Endothelial cell of umbilical vein (primary cell): ENCODE data around the gene ABTB2. TPM values are rescaled to one million over a fixed set of nuclear protein-coding genes. Genes with fewer than 3 reads are reported as not detected.

Experiments used
- BruUV-seq: library from RNA; stranded (reverse); fragments of 400-500 nt; replicated peaks from 2 replicates; lab custom pipeline; 2021; lab: Mats Ljungman, UMichigan
- CTCF ChIA-PET: fragments of 300-600, 350-600 bp; sonication (Branson Sonifier 250); formaldehyde crosslinking; loops from one replicate; lab custom pipeline; 2021; ENCODE audit warnings: antibody characterized with exemption, inconsistent platforms; lab: Charles Lee
- POLR2A ChIA-PET: fragments of 300-600, 350-600 bp; sonication (Branson Sonifier 250); formaldehyde crosslinking; loops from one replicate; lab custom pipeline; 2021; ENCODE audit warnings: antibody characterized with exemption, inconsistent platforms; lab: Charles Lee
- DNase-seq: peaks from one replicate; pipeline ENCODE4 v3.0.0-alpha.2; 2011; ENCODE audit warnings: low read depth, low spot score
- FAIRE-seq: peaks from 2 replicates; lab custom pipeline; 2011; peaks lifted over from hg19 to GRCh38; lab: Jason Lieb, UNC
- H2AFZ ChIP-seq: 2 replicates; pipeline ENCODE4 v1.6.0; 2012; ENCODE audit warnings: low read depth, low read length, control low read depth, inconsistent platforms
- H3K27ac ChIP-seq: 2 replicates; pipeline ENCODE4 v1.5.1; 2011; ENCODE audit warnings: low read depth, mild to moderate bottlenecking, control low read depth, low read length, moderate library complexity; ENCODE audit not compliant: insufficient read depth
- H3K27me3 ChIP-seq, 2 experiments: 2 replicates each; pipeline versions ENCODE4 v1.6.0 to v1.6.1; 2011; ENCODE audit warnings: low read length in 2 of 2, mixed read lengths in 1 of 2; ENCODE audit not compliant: control insufficient read depth in 2 of 2, insufficient read depth in 2 of 2
- H3K36me3 ChIP-seq, 2 experiments: 2 replicates in 1 of 2; 3 replicates in 1 of 2; pipeline ENCODE4 v1.5.1; 2011; ENCODE audit warnings: low read length in 2 of 2, mild to moderate bottlenecking in 1 of 2, moderate library complexity in 1 of 2; ENCODE audit not compliant: control insufficient read depth in 2 of 2, insufficient read depth in 2 of 2; ENCODE audit errors: extremely low read depth in 1 of 2
- H3K4me1 ChIP-seq: 3 replicates; pipeline ENCODE4 v1.5.1; 2011; ENCODE audit warnings: mild to moderate bottlenecking, low read length; ENCODE audit not compliant: control insufficient read depth, insufficient read depth; ENCODE audit errors: extremely low read depth
- H3K4me2 ChIP-seq: 2 replicates; pipeline ENCODE4 v1.6.1; 2011; ENCODE audit warnings: low read length, control low read depth, mixed read lengths; ENCODE audit not compliant: insufficient read depth
- H3K4me3 ChIP-seq, 3 experiments: fragments of 200-600 bp in 1 of 3; sonication (generic), shearing (Covaris generic) in 1 of 3; replicated peaks in 1 of 3; 2 replicates each; pipeline ENCODE4 v1.5.1; 2011 to 2016; ENCODE audit warnings: control low read depth in 3 of 3, low read length in 3 of 3, mild to moderate bottlenecking in 2 of 3, inconsistent platforms in 1 of 3, low read depth in 1 of 3, moderate library complexity in 1 of 3; ENCODE audit not compliant: insufficient read depth in 1 of 3
- H3K79me2 ChIP-seq: 2 replicates; pipeline ENCODE4 v1.6.0; 2012; ENCODE audit warnings: low read length, inconsistent platforms; ENCODE audit not compliant: control insufficient read depth, insufficient read depth
- H3K9ac ChIP-seq: replicated peaks from 2 replicates; pipeline ENCODE3; 2011; ENCODE audit warnings: low read length, control low read depth; ENCODE audit not compliant: insufficient read depth; ENCODE audit errors: extremely low read depth
- H3K9me1 ChIP-seq: replicated peaks from 3 replicates; pipeline ENCODE4 v1.6.0; 2011; ENCODE audit warnings: mild to moderate bottlenecking, low read length; ENCODE audit not compliant: control insufficient read depth, insufficient read depth; ENCODE audit errors: extremely low read depth
- H3K9me3 ChIP-seq: replicated peaks from 2 replicates; pipeline ENCODE4 v1.5.1; 2012; ENCODE audit warnings: low read length, inconsistent platforms; ENCODE audit not compliant: control insufficient read depth, insufficient read depth
- H4K20me1 ChIP-seq: replicated peaks from 2 replicates; pipeline ENCODE3; 2011; ENCODE audit warnings: mild to moderate bottlenecking, low read length; ENCODE audit not compliant: control insufficient read depth, insufficient read depth; ENCODE audit errors: extremely low read depth
- CTCF ChIP-seq, 2 donors: IDR thresholded peaks; 1 replicate in 1 of 2; 2 replicates in 1 of 2; pipeline ENCODE4 v1.5.1; 2011; ENCODE audit warnings: low read length in 2 of 2, mild to moderate bottlenecking in 2 of 2, moderate library complexity in 2 of 2, control low read depth in 1 of 2, inconsistent platforms in 1 of 2, low read depth in 1 of 2; ENCODE audit not compliant: insufficient read depth in 1 of 2; ENCODE audit errors: extremely low read depth in 1 of 2
- EZH2 ChIP-seq: IDR thresholded peaks from 2 replicates; pipeline ENCODE4 v1.6.1; 2012; ENCODE audit warnings: borderline replicate concordance, low read depth, mild to moderate bottlenecking, moderate library complexity, low read length, inconsistent platforms; ENCODE audit not compliant: severe bottlenecking
- FOS ChIP-seq: IDR thresholded peaks from 2 replicates; pipeline ENCODE4 v1.6.1; 2011; ENCODE audit warnings: mild to moderate bottlenecking, low read length, moderate library complexity, borderline replicate concordance; ENCODE audit not compliant: insufficient read depth
- GATA2 ChIP-seq: IDR thresholded peaks from 2 replicates; pipeline ENCODE4 v1.7.0; 2011; ENCODE audit warnings: low read depth, mild to moderate bottlenecking, moderate library complexity, mixed read lengths, low read length; ENCODE audit not compliant: insufficient read length, insufficient read depth
- JUN ChIP-seq: IDR thresholded peaks from 2 replicates; pipeline ENCODE4 v1.6.1; 2011; ENCODE audit warnings: borderline replicate concordance, low read depth; ENCODE audit not compliant: insufficient read length, insufficient read depth
- MAX ChIP-seq: IDR thresholded peaks from 2 replicates; pipeline ENCODE4 v1.6.1; 2011; ENCODE audit not compliant: insufficient read depth, insufficient read length
- MYC ChIP-seq: IDR thresholded peaks from one replicate; pipeline ENCODE4 v1.6.1; 2011; ENCODE audit warnings: mild to moderate bottlenecking, low read depth, low read length
- POLR2A ChIP-seq: IDR thresholded peaks from 2 replicates; pipeline ENCODE4 v1.6.1; 2012; ENCODE audit warnings: low read depth, mild to moderate bottlenecking, control low read depth, low read length
- POLR2AphosphoS5 ChIP-seq: IDR thresholded peaks from 2 replicates; pipeline ENCODE4 v1.6.1; 2012; ENCODE audit warnings: low read depth, mild to moderate bottlenecking, control low read depth, low read length, moderate library complexity; ENCODE audit not compliant: insufficient read depth
- dilution Hi-C: fragments of 300-500 bp; cut with MboI; formaldehyde crosslinking; loops from one replicate; pipeline ENCODE4 v1.15.0; 2019; ENCODE audit warnings: low sequenced_read_pairs; ENCODE audit not compliant: extremely low pct_ligation_motif_present
- intact Hi-C: fragments of 100-400 bp; cut with micrococcal nuclease; formaldehyde crosslinking; loops from one replicate; pipeline ENCODE4 v1.10.0; 2022
- polyA plus RNA-seq, 4 experiments: library from polyadenylated mRNA; depleted of rRNA in 3 of 4; stranded (reverse) in 3 of 4; unstranded in 1 of 4; fragments of >200 nt; gene quantifications; 2 replicates each; pipeline versions ENCODE4 v1.2.1 to v1.2.3, GENCODE V29; 2011 to 2012; ENCODE audit warnings: missing spikeins in 1 of 4
- total RNA-seq: library from RNA; stranded (reverse); gene quantifications from 2 replicates; pipeline ENCODE4 v1.2.3, GENCODE V29; 2021

ABTB2 gene
- total and polyA plus RNA-seq, 2 donors (not counting 3 experiments of a cell fraction or from before 2014, with no cell fraction given), result 0.11 to 0.14 TPM

- CTCF ChIA-PET, result no interaction called here
- Histone ChIP-seq H3K79me2 (no peaks in the 10 kb centered on the region), H3K4me3 (no peak overlapping the region), H3K27ac (no peak overlapping the region), H3K4me1 (no peaks in the 10 kb centered on the region), H3K27me3 (no peaks in the 10 kb centered on the region), H2AFZ (no peak overlapping the region), H3K9ac (no peak overlapping the region), H3K9me3 (no peaks in the 10 kb centered on the region), H3K36me3 (no peaks in the 10 kb centered on the region), H3K4me2 (no peak overlapping the region), H3K9me1 (no peaks in the 10 kb centered on the region), H4K20me1 (no peaks in the 10 kb centered on the region)
- no peak for DNase-seq
- intact Hi-C loops (no loop called here), dilution Hi-C loops (no loop called here)
- BruUV-seq, result no TSS peak
- no peak for FAIRE-seq
- TF ChIP-seq MYC (no peak), POLR2A (no peak), MAX (no peak), JUN (no peak), GATA2 (no peak), POLR2AphosphoS5 (no peak), EZH2 (no peak), CTCF (IDR thresholded peaks at IDR 0.05; ENCODE audit: extremely low read depth in 1 of 2, insufficient read depth in 1 of 2, low read depth in 1 of 2, low read length in 2 of 2) (no peak), FOS (no peak)
- POLR2A ChIA-PET, result no interaction called here
These were observed 97.7 kb downstream of the ABTB2 start for GRCh38 chr11:34260072-34260575.
